HepG2 (cell line): Measurements from ENCODE around the gene HPDL. TPM values are rescaled to one million over a fixed set of nuclear protein-coding genes. Genes with fewer than 3 reads are reported as not detected.
A peak's percentile ranks its signal among the peaks of the same experiment; 100 is the strongest.

Source experiments
- ATAC-seq: fragments of 200-7000 bp; cut with Tn5 transposase; 3 replicates; pipeline ENCODE4 v1.9.1; 2020; ENCODE audit warnings: mild to moderate bottlenecking, moderate library complexity
- BruUV-seq: library from RNA; stranded (reverse); fragments of 400-500 nt; replicated peaks from 2 replicates; lab custom pipeline; 2021; lab: Mats Ljungman, UMichigan
- CTCF ChIA-PET: fragments of 300-600 bp; formaldehyde crosslinking; extraction: SDS; loops from one replicate; lab custom pipeline; 2021; ENCODE audit warnings: low total read pairs, inconsistent platforms, low intra/inter-chr PET ratio; lab: Yijun Ruan, JAX
- POLR2A ChIA-PET: fragments of 350-600 bp; sonication (Branson Sonifier 250); formaldehyde crosslinking; loops from one replicate; lab custom pipeline; 2020; ENCODE audit warnings: antibody characterized with exemption, inconsistent platforms; lab: Yijun Ruan, JAX
- DNase-seq: peaks from one replicate; pipeline ENCODE4 v3.0.0-alpha.2; 2015; ENCODE audit warnings: low spot score
- FAIRE-seq: peaks from 3 replicates; lab custom pipeline; 2011; peaks lifted over from hg19 to GRCh38; lab: Jason Lieb, UNC
- H2AFZ ChIP-seq: one replicate; pipeline ENCODE4 v1.6.1; 2011; ENCODE audit warnings: low read length, inconsistent platforms
- H3K27ac ChIP-seq: fragments of 300-600 bp; 3 replicates; pipeline ENCODE4 v1.8.0; 2011; ENCODE audit warnings: mixed run types, mild to moderate bottlenecking, mixed read lengths, low read length, inconsistent platforms; ENCODE audit not compliant: insufficient read depth; ENCODE audit errors: extremely low read length
- H3K27me3 ChIP-seq, 2 experiments: fragments of 200-600 bp in 1 of 2; 2 replicates in 1 of 2; 3 replicates in 1 of 2; pipeline versions ENCODE4 v1.6.0 to v1.8.0; 2011; ENCODE audit warnings: low read length in 2 of 2, mild to moderate bottlenecking in 2 of 2, moderate library complexity in 2 of 2, inconsistent platforms in 1 of 2; ENCODE audit not compliant: insufficient read depth in 2 of 2, control insufficient read depth in 1 of 2
- H3K36me3 ChIP-seq, 2 experiments: fragments of 200-600 bp in 1 of 2; replicated peaks in 1 of 2; 2 replicates in 1 of 2; 3 replicates in 1 of 2; pipeline versions ENCODE4 v1.5.1 to v1.8.0; 2011; ENCODE audit warnings: low read length in 2 of 2, inconsistent platforms in 1 of 2; ENCODE audit not compliant: insufficient read depth in 2 of 2, control insufficient read depth in 1 of 2
- H3K4me1 ChIP-seq: 2 replicates; pipeline ENCODE4 v1.5.1; 2012; ENCODE audit warnings: low read length, inconsistent platforms; ENCODE audit not compliant: insufficient read depth
- H3K4me2 ChIP-seq: 2 replicates; pipeline ENCODE4 v1.6.0; 2011; ENCODE audit warnings: low read depth, low read length, inconsistent platforms
- H3K4me3 ChIP-seq, 3 experiments: fragments of 200-600 bp in 1 of 3; sonication (generic), shearing (Covaris generic) in 1 of 3; replicated peaks in 1 of 3; 2 replicates each; pipeline ENCODE4 v1.5.1; 2011 to 2016; ENCODE audit warnings: low read length in 3 of 3, inconsistent platforms in 2 of 3, low read depth in 2 of 3, mild to moderate bottlenecking in 2 of 3, control low read depth in 1 of 3, mixed read lengths in 1 of 3; ENCODE audit not compliant: insufficient read depth in 1 of 3
- H3K79me2 ChIP-seq: one replicate; pipeline ENCODE4 v1.6.1; 2011; ENCODE audit warnings: low read length, inconsistent platforms; ENCODE audit not compliant: insufficient read depth
- H3K9ac ChIP-seq: 2 replicates; pipeline ENCODE4 v1.6.0; 2011; ENCODE audit warnings: mild to moderate bottlenecking, low read depth, low read length, inconsistent platforms; ENCODE audit not compliant: insufficient read depth
- H3K9me3 ChIP-seq: 2 replicates; pipeline ENCODE4 v1.5.1; 2012; ENCODE audit warnings: mild to moderate bottlenecking, low read length
- H4K20me1 ChIP-seq: 2 replicates; pipeline ENCODE4 v1.6.0; 2011; ENCODE audit warnings: inconsistent platforms, mild to moderate bottlenecking, low read length, moderate library complexity; ENCODE audit not compliant: insufficient read depth
- ARNTL ChIP-seq: sonication (generic); formaldehyde crosslinking; IDR thresholded peaks from 2 replicates; pipeline ENCODE4 v1.4.0; 2020; ENCODE audit warnings: mild to moderate bottlenecking, missing genetic modification reagents
- ATF7 ChIP-seq, 2 experiments: fragments of 450-650 bp in 1 of 2; sonication (generic) in 1 of 2; formaldehyde crosslinking in 1 of 2; IDR thresholded peaks; 2 replicates each; pipeline versions ENCODE4 v1.4.0 to v1.6.1; 2016 to 2020; ENCODE audit warnings: antibody characterized with exemption in 1 of 2, mild to moderate bottlenecking in 1 of 2, missing genetic modification reagents in 1 of 2
- FOXO4 ChIP-seq: sonication (generic); formaldehyde crosslinking; conservative IDR thresholded peaks from 2 replicates; pipeline ENCODE4 v1.8.1; 2023; ENCODE audit warnings: missing genetic modification reagents
- HDAC6 ChIP-seq: fragments of 200-600 bp; sonication (generic); IDR thresholded peaks from 2 replicates; pipeline ENCODE4 v1.7.0; 2017; ENCODE audit warnings: mild to moderate bottlenecking, antibody characterized with exemption, low read length, low read depth
- XBP1 ChIP-seq: sonication (generic); formaldehyde crosslinking; IDR thresholded peaks from 2 replicates; pipeline ENCODE4 v1.5.0; 2020; ENCODE audit warnings: missing genetic modification reagents
- ZNF235 ChIP-seq: sonication (generic); formaldehyde crosslinking; IDR thresholded peaks from 2 replicates; pipeline ENCODE4 v1.8.1; 2023; ENCODE audit warnings: mild to moderate bottlenecking, missing genetic modification reagents, borderline replicate concordance
- ZNF484 ChIP-seq: sonication (generic); formaldehyde crosslinking; IDR thresholded peaks from 2 replicates; pipeline ENCODE4 v1.5.1; 2020; ENCODE audit warnings: mild to moderate bottlenecking, low read depth, missing genetic modification reagents, borderline replicate concordance
- ZSCAN5A ChIP-seq: sonication (generic); formaldehyde crosslinking; IDR thresholded peaks from 2 replicates; pipeline ENCODE4 v1.8.0; 2022; ENCODE audit warnings: mild to moderate bottlenecking, missing genetic modification reagents, borderline replicate concordance
- WGBS: methylation state at CpG from one replicate; pipeline ENCODE4 v1.1.6; 2017; ENCODE audit warnings: low lambda C conversion rate; 5-methylcytosine and 5-hydroxymethylcytosine counted together
- in situ Hi-C: cut with HindIII; loops from 2 replicates; pipeline ENCODE4 v1.10.0; 2017; ENCODE audit warnings: low pct_unique_long_range_greater_than_20kb; ENCODE audit not compliant: extremely low pct_ligation_motif_present
- intact Hi-C: fragments of 100-400 bp; cut with micrococcal nuclease; formaldehyde crosslinking; loops from one replicate; pipeline ENCODE4 v1.10.0; 2022; ENCODE audit not compliant: unreplicated experiment
- polyA plus RNA-seq, 8 experiments: library from polyadenylated mRNA; depleted of rRNA in 3 of 8; stranded (reverse) in 7 of 8; unstranded in 1 of 8; fragments of >200 nt; fragmentation: Illumina TruSeq in 4 of 8; extraction: Trizol in 4 of 8; gene quantifications; 2 replicates each; pipeline versions ENCODE4 v1.2.1 to v1.2.3, GENCODE V29; 2011 to 2016; ENCODE audit warnings: low read depth in 4 of 8, missing spikeins in 1 of 8, mixed read lengths in 1 of 8; ENCODE audit not compliant: insufficient read depth in 1 of 8
- total RNA-seq, 5 experiments: library from RNA; depleted of rRNA; stranded (reverse); fragments of >200 nt; fragmentation: Illumina TruSeq; extraction: Trizol; gene quantifications; 2 replicates each; pipeline ENCODE4 v1.2.3, GENCODE V29; 2016; ENCODE audit warnings: low read depth in 1 of 5

HPDL gene
- total and polyA plus RNA-seq, 2 of the 13 experiments (the other 11 are each of a cell fraction or from before 2014, with no cell fraction given), result not detected

GRCh38 chr1:45348020-45348419 is 21.3 kb downstream of the HPDL start:
- ChIA-PET POLR2A (interaction anchor here (4.9 kb wide), 1 partner anchor 9 kb away, joined by 49 read pairs; the partner anchor contains the start of genes MUTYH and TOE1), CTCF (no interaction called here)
- H4K20me1 ChIP-seq, result no peaks in the 10 kb centered on the region
- H3K4me3 ChIP-seq, result no peak overlapping the region
- DNase-seq (no peak), ATAC-seq (peak; percentile 10; the same call in 2 of the 3 replicates), FAIRE-seq (no peak)
- BruUV-seq, result no TSS peak
- H3K9ac ChIP-seq, result no peak overlapping the region
- H3K36me3 ChIP-seq, result peaks cover 6 to 20% of the 10 kb centered on the region in 2 experiments; a peak in 4 of 5 replicates
- H2AFZ ChIP-seq, result no peak overlapping the region
- in situ Hi-C loops (no loop called here), intact Hi-C loops (no loop called here)
- WGBS, result 95% methylated on average over 2 of the region's 2 CpGs
- peaks cover 9% of the 10 kb centered on the region for H3K4me1 ChIP-seq
- H3K27ac ChIP-seq, result no peak overlapping the region
- no peaks in the 10 kb centered on the region for H3K9me3 ChIP-seq
- H3K27me3 ChIP-seq, result no peaks in the 10 kb centered on the region
- TF ChIP-seq ZNF235 (CRISPR knock-in tag), result no peak
- TF ChIP-seq ARNTL (CRISPR knock-in tag), result no peak
- no peak for TF ChIP-seq XBP1
- H3K79me2 ChIP-seq, result no peaks in the 10 kb centered on the region
- no peak overlapping the region for H3K4me2 ChIP-seq

- Histone ChIP-seq H3K79me2 (no peaks in the 10 kb centered on the region), H4K20me1 (no peaks in the 10 kb centered on the region), H3K9me3 (no peaks in the 10 kb centered on the region), H2AFZ (no peak overlapping the region), H3K4me3 (no peak overlapping the region), H3K4me1 (peaks cover 9% of the 10 kb centered on the region), H3K36me3 (peaks cover 1 to 14% of the 10 kb centered on the region in 2 experiments; a peak in 4 of 5 replicates), H3K4me2 (no peak overlapping the region), H3K9ac (no peak overlapping the region), H3K27ac (no peak overlapping the region), H3K27me3 (no peaks in the 10 kb centered on the region)
- POLR2A ChIA-PET, result interaction anchor here (0.9 to 4.9 kb wide), 2 partner anchors 9 to 45 kb away, joined by 3 to 49 read pairs; partner anchors contain the start of genes MUTYH and TOE1
- 86% methylated on average over 1 of the region's 1 CpG for WGBS
- CTCF ChIA-PET, result no interaction called here
- in situ Hi-C loops, result no loop called here
- FAIRE-seq (no peak), DNase-seq (no peak), ATAC-seq (no peak)
- BruUV-seq, result no TSS peak
- intact Hi-C loops, result no loop called here
- TF ChIP-seq ATF7 (IDR thresholded peaks at IDR 0.05) (peak; percentile 26; the same call in 1 of the 2 replicates), ATF7 (CRISPR knock-in tag; IDR thresholded peaks at IDR 0.05) (no peak), FOXO4 (CRISPR knock-in tag) (no peak), ZNF484 (no peak), ZSCAN5A (CRISPR knock-in tag) (no peak), HDAC6 (no peak)
These were observed 21.9 kb downstream of the HPDL start for GRCh38 chr1:45348609-45348965.
